CD4-positive, alpha-beta T cell treated with Interleukin-6 for 4 hours (primary cell): ENCODE measurements around the gene MMP24.
"Not testable (repeated sequence)": the region's sequence is repeated elsewhere in the genome, so short reads cannot be mapped to it uniquely, and the experiment has no call there.

Experiments used
- DNase-seq: peaks from one replicate; pipeline ENCODE4 v3.0.0-alpha.2; 2020; ENCODE audit warnings: mixed read lengths

MMP24 gene

DNA sequence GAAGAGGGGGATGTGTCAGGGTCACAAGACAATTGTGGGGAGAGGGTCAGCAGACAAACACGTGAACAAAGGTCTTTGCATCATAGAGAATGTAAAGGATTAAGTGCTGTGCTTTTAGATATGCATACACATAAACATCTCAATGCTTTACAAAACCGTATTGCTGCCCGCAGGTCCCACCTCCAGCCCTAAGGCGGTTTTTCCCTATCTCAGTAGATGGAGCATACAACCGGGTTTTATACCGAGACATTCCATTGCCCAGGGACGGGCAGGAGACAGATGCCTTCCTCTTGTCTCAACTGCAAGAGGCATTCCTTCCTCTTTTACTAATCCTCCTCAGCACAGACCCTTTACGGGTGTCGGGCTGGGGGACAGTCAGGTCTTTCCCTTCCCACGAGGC, 35.8 kb downstream of the MMP24 start:
- not testable (repeated sequence) for DNase-seq

DNA sequence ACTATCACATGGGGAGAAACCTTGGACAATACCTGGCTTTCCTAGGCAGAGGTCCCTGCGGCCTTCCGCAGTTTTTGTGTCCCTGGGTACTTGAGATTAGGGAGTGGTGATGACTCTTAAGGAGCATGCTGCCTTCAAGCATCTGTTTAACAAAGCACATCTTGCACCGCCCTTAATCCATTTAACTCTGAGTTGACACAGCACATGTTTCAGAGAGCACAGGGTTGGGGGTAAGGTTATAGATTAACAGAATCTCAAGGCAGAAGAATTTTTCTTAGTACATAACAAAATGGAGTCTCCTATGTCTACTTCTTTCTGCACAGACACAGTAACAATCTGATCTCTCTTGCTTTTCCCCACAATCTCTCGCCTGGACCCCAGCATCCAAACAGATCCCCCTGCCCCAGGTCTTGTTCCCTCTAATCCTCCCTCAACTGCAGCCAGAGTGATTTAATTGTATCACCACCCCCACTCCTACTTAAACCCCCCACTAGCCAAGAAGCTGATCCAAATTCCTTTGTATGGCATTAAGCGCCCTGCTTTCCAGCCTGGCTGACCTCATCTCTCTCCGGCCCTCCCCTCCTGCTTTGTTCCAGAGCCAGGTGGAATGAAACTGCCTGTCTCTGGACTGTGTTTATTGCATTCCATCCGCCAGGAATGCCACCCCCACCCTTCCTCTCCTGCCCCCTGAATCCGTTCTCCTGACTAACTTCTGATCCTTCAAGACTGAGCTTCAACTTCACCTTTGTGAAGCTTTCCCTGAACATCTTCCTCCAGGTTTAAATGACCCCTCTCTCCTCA, 36.4 kb downstream of the MMP24 start:
- not testable (repeated sequence) for DNase-seq

DNA sequence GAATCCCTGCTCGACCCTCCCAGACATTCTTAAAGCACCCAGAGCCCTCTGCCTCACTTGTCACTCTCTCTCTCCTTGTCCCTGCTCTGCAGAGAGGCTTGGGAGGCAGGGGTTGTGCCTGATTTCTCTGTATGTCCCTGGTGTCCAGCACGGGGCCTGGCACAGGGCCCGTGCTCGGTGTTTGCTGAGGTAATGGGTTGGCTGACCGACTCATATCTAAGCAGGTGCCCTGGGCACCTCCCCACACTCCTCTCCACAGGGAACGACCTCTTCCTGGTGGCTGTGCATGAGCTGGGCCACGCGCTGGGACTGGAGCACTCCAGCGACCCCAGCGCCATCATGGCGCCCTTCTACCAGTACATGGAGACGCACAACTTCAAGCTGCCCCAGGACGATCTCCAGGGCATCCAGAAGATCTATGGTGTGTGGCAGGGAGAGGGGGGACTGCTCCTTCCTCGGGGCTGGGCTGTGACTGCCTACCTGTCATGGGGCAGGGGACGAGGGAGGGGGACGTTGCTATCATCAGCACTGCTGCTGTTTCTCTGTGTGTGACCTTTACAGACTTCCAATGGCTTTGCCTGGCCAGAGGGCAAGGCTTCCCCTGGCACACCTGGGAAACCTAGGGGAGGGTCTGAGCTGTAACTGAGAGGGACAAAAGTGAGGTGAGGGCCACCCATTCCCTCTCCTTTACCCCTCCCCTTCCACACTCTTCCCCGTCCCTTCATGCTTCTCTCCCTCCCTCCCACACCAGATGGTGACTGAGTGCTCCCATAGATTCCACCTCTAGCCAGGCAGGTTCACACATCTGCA, 37.2 kb downstream of the MMP24 start:
- DNase-seq, result no peak

DNA sequence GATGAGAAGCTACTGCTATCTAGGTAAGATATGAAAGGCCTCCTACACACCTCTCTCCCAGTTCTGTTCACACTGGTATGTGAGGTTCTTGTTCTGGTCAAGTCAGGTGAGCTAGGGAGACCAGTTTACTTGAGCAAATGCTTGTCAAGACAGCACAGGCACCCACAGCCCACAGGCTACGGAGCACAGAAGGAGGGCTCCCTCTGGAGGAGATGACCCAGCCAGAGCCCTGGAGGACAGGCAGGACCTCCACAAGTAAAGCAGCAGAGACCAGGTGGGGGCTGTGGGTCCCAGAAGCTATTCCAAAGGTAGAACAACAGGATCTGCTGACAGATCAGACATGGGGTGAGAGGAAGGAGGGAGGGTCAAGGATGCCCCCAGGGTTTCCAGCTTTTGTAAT, 38.3 kb downstream of the MMP24 start:
- DNase-seq, result no peak

DNA sequence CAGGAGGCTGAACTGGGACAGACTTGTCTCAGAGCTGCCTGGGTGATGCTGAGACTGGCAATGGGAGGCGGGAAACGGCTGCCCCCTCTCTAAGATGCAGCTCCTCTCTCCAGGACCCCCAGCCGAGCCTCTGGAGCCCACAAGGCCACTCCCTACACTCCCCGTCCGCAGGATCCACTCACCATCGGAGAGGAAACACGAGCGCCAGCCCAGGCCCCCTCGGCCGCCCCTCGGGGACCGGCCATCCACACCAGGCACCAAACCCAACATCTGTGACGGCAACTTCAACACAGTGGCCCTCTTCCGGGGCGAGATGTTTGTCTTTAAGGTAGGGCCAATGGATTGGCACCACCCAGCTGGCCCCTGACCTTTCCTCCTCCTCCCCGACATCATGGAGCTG, 40.6 kb downstream of the MMP24 start:
- no peak for DNase-seq

DNA sequence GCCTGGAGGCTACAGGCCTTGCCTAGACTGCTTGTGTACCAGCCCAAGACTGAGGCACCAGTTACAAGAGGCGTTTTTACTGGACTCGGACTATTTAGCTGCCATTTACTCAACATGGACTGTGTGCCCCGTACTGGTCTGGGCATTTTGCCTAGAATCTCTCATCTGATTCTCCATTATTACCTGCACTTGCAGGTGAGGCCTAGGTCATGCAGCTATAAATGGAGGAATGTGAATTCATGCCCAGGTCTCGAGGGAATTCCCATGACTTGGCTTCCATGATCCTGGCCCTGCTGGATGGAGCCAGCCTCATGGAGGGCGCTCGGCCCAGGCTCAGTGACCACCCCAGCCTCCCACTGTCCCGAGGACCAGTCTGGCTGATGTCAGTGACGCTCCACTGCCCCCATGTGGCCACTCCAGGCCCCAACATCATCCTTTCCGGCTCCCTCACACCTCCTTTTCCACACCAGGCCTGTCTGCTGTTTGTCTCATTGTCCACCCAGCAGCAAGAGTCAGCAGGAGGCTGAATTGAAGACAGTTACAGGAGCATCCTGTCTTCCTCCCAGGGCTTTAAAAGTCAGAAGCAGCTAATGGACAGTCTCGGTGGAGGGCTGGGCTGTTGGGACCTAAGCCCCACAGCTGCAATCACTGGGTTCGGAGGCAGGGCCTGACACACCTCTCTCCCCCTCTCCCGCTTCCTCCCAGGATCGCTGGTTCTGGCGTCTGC, 42.7 kb downstream of the MMP24 start:
- peak; percentile 57 for DNase-seq

DNA sequence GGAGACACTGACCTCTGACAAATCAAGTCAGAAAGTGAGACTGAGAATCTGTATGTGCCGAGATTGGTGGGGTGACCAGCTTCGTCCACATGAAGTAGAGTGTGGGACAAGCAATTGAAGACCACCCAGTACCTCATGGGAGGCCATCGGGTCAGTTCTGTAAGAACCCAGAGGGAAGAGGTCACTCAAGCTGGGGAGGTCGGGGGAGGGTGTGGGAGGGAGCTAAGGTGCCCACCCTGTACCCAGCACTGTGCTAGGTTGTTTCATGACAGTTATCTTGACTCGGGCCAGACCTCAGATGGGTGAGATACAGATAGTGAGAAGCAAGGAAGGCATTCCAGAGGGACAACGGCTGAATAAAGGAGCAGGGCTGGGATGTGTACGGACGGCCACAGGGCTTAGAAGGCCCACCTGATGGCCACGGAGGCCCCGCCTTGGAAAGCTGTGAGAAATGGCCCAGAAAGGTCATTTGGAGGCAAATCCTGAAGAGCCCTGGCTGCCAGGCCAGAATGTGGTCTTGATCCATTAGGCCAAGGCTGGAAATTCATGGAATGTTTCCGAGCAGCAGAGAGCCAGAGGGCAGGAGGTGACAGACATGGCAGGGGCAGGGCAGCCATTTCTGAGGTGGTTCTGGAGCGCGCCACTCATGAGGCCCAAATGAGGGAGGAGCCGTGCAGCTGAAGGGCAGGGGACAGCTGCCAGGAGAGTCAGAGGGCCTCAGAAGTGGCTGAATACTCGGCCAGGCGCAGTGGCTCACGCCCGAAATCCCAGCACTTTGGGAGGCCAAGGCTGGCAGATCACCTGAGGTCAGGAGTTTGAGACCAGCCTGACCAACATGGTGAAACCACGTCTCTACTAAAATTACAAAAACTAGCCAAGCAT, 43.8 kb downstream of the MMP24 start:
- DNase-seq, result no peak

DNA sequence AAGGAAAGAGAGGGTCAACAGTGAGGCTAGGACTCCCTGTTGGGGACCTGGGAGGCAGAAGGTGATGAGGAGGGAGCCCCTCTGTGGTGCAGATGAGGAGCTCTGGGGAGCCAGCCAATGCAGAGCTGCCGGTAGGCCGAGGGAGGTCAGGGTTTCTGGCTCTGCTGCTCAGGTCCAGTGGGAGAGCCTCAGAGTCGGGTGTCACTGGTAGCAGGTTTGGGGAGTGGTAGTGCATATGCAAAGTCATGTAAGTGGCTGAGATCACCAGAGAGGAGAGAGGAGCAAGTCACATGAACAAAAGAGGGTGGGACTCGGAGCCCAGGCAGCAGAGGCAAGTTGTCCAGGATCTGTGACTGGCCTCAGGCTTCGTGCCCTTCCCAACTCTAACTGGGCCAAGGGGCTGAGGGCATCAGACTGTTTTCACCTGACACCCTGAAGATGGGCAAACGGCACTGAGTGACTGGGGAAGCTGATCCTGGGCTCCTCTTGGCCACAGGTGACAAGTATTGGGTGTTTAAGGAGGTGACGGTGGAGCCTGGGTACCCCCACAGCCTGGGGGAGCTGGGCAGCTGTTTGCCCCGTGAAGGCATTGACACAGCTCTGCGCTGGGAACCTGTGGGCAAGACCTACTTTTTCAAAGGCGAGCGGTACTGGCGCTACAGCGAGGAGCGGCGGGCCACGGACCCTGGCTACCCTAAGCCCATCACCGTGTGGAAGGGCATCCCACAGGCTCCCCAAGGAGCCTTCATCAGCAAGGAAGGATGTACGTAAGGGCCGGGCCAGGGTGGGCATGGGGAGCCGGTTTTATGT, 44.8 kb downstream of the MMP24 start:
- DNase-seq, result no peak

DNA sequence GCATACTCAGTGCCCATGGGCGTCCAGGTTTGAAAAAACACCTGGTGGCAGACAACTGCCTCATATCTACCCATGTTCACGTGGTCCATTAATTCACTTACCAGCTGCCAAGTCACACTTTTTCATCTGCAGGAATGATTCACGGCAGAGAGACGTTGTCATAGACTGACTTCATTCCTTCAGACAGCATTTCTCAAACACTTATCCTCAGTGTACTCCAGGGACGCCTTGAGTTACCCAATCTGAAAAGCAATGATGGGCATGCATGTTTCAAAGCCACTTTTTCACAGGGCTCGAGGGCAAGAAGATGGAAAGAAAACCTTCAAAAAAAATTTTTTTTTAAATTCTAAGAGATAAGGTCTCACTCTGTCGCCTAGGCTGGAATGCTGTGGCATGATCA, 45.4 kb downstream of the MMP24 start:
- no peak for DNase-seq

DNA sequence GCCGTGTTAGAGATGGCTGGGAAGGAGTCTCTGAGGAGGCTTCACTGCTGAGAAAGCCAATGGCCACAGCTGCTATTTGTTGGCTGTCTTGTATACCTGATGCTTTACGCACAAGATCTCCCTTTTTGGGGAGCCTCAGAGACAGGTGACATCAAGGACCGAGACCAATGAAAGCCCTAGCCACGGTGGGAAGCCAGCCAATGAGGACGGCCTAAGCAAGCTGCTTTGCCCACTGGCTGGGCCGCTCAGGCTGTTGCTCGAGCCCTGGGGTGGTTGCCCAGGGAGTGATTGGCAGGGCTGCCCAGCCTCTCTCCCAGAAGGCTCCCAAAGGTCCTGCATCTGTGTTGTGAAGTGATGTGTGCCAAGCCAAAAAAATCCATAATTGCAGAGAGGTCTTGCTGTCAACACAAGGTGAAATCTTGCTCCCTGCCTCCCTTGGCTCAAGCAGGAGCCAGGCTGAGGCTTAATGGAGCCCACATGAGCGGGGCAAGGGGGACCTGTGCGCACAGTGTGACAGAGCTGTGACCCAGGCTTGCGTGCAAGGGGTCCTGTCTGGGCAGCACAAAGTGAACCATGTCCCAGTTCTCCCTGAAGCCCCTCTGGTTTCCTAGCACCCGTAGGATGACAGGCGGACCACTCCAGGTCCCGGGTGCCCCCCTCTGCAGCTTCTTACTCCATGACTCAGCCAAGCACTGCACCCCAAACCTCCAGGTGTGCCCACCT, 47.1 kb downstream of the MMP24 start:
- no peak for DNase-seq

DNA sequence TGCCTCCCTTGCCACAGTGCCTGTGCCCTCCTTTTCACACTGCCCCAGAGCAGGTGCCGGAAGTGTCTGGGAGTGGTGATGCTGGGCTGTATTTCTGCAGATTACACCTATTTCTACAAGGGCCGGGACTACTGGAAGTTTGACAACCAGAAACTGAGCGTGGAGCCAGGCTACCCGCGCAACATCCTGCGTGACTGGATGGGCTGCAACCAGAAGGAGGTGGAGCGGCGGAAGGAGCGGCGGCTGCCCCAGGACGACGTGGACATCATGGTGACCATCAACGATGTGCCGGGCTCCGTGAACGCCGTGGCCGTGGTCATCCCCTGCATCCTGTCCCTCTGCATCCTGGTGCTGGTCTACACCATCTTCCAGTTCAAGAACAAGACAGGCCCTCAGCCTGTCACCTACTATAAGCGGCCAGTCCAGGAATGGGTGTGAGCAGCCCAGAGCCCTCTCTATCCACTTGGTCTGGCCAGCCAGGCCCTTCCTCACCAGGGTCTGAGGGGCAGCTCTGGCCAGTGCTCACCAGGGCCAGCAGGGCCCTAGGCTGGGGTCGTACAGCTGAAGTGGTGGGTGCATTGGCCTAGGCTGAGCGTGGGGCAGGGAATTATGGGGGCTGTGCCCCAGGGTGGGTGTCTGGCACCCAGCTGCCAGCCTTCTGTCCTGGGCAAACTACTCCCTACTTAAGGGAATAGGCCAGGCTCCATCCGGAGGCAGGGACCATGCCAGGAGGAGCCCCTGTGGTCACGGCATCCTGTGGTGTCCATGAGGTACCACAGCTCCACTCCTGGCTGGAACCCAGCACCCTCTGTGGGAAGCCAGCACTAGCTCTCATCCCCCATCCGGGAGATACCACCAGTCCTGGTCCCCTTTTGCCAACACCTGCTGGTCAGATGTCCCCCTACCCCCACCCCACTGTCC, 47.9 kb downstream of the MMP24 start:
- no peak for DNase-seq

DNA sequence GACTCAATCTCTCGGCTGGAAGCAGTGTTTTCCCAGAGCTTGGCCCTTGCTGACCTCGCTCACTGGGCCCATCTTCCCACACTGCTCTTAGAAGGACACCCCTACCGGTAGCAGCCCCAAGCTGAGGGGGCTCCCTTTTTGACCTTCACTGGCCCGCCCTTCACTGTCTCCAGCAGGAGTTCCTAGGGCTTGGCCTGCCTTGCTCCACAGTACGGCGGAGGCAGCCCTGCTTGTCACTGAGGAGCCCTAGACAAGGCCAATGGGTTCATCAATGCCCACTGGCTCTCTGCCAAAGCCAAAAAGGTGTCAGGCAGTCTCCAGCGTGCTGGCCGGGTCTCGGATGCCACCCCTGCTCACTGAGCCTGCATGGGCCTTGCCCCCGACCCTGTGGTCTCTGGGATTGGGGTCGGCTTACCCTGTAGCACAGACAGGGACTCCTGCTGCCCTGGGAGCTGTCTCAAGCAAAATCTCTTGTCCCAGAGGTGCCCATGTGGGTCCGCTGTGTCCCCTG, 49.3 kb downstream of the MMP24 start:
- DNase-seq, result no peak

DNA sequence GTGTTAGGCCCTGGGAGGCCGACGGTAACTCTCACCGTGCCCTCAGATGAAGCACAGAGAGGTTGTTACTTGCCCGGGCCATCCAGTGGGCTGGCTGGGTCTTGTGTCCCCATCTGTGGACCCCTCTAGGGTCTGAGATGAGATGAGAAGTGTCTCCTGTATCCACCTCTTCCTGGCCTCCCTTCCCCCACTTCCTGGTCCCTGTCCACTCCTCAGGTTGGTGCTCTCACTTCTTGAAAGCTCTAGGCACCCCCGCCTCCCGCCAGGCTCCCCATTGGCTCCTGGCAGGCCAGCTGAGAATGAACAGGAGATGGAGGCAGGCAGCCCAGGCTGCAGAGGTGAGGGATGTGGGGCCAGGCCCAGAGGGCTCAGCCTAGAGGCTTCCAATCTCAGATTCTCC, 49.9 kb downstream of the MMP24 start:
- DNase-seq, result no peak

DNA sequence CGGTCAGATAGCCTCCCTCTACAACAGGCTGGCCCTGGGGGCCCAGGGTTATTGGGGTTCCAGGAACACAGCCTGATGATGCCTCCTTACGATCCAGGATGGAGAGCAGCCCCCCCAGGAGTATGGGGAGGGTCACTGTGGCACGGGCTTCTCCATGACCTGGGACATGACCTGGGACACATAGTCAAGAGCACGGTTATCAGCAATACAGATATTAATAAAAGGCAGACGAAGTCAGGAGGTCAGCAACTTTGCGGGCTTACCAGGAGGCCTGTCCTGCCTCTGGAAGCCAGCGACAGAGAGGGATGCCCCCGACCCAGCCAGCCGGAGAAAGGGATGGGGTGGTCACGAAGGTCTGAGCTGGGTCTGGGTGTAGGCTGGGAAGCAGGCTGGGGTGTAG, 50.6 kb downstream of the MMP24 start:
- no peak for DNase-seq

DNA sequence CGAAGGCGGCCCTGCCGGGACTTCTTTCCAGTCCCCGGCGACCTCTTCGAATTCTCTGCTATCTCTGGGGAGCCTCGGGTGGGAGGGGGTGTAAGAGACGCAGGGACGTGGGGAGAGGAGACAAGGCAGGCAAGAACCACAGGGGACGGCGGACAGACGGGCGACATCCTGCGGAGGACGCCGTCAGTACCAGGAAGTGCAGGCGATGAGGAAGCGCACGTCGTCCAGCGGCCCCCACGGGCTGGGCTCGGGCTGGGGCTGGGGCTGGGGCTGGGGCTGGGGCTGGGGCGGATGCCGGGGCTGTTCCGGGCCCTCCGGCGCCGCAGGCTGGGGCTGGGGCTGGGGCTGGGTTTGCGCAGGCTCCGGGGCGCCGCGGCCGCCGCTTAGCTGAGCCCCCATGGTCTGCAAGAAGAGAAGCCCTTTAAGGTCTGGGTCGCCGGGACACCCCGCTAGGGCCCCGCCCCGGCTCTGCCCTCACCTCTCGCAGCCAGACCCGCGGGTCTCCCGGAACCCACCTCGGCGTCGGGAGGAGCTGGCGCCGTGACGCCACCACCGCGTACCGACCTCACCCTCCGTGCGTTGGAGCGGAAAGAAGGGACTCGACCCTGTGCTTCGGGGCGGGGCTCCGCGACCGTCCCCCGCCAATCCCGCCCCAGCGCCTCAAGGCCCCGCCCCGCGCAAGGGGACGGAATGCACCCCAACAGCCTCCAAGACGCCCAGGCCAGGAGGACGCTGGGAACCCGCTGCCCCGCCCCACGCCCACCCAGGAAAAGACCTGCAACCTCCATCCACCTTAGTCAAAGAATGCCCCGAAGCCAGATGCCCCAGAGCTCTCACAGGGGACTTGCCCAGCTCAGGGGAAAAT, 51.3 kb downstream of the MMP24 start, which contains the start of gene MMP24OS:
MMP24OS (minus strand) TSS at position 592 of the 865 bp plus-strand sequence; CDS start at position 399, 193 bp downstream.
- DNase-seq, result peak; percentile 93

DNA sequence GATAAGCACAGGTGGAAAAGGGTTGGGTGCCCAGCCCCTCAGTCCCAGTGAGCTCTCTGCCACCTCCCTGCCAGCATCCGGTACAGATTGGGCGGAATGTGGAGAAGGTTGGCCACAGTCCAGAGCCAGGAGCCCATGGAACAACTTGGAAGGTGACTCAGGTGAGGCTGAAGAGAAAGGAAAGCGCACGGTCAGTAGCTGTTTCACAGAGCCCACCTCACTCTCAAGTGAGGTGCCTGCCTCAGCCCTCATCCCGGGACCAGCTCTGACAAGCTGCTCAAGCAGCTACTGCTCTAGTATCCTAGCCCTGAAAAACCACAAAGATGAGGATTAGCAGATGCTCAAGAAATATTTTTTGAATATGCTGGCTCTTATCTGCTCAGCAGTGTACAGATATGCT, 52.5 kb downstream of the MMP24 start:
- no peak for DNase-seq

DNA sequence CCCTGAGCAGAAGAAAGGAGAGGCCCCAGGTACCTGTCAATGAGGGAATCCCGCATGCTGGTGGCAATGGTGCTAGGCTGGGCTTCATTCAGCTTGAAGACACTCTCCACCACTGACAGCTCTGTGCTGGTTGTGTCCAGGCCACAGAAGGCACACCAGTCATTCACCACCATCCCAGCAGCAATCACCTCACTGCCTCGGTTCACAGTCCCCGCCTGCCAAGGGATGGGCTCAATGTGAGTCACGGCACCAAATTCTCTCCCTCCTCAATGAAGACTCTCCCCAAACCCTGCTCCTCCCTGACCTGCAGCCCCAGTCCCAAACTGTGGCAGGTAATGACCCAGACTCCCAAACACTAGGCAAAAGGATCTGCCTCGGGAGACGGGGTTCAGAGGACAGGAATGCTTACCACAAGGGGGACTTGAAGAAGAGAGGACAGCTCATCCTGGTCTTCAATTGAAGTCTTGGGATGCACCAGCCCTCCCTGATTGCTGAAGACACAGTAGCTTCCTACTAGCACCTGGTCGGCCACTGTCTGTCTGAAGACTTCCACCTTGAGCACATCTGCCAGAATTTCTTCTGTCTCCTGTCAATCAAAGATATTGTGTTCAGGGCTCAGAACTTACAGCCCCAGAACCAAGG, 53.2 kb downstream of the MMP24 start:
- no peak for DNase-seq

DNA sequence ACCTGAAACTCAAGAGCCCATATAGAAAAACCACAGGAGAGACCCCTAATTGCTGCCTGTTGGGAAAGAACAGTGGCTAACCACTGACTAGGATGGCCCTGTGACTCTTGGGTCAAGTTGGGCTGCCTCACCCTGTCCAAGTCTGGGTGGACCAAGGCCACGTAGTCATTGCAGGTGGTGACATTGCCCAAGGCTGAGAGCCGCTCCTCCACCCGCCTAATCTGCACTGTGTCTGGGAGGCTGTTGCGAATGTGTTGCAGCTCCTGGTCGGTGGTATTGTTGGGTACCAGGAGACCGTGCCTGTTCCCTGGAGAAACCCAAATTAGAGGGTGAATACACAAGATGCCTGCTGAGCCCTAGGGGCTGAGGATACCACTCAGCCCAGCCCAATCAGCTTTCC, 54.0 kb downstream of the MMP24 start:
- DNase-seq, result no peak
